Ovary (tissue), 9 donors: Measurements from ENCODE around the gene CTSW. TPM values are rescaled to one million over a fixed set of nuclear protein-coding genes. Genes with fewer than 3 reads are reported as not detected.

ENCODE experiments used
- DNase-seq, 5 donors: peaks; one replicate each; pipeline ENCODE4 v3.0.0-alpha.2; 2019 to 2020
- H3K27ac ChIP-seq, 2 donors: fragments of 200-600 bp; one replicate each; pipeline versions ENCODE4 v1.5.1 to v1.8.0; 2019 to 2022
- H3K27me3 ChIP-seq: fragments of 200-600 bp; one replicate; pipeline ENCODE4 v1.8.0; 2022
- H3K36me3 ChIP-seq: fragments of 200-600 bp; sonication (generic); one replicate; pipeline ENCODE4 v1.5.1; 2019
- H3K4me1 ChIP-seq: one replicate; pipeline ENCODE4 v1.8.1; 2013; ENCODE audit warnings: mild to moderate bottlenecking, moderate library complexity; ENCODE audit not compliant: insufficient read depth
- H3K4me3 ChIP-seq: fragments of 200-600 bp; sonication (generic); one replicate; pipeline ENCODE4 v1.5.1; 2017
- H3K9me3 ChIP-seq, 2 donors: fragments of 200-600 bp in 1 of 2; sonication (generic) in 1 of 2; one replicate each; pipeline versions ENCODE4 v1.5.1 to v1.8.1; 2013 to 2019; ENCODE audit warnings: mild to moderate bottlenecking in 1 of 2, moderate library complexity in 1 of 2
- CTCF ChIP-seq, 3 donors: fragments of 450-650 bp in 2 of 3; fragments of 200-600 bp in 1 of 3; IDR thresholded peaks; one replicate each; pipeline versions ENCODE4 v1.5.1 to v1.8.0; 2016 to 2022; ENCODE audit warnings: antibody characterized with exemption in 3 of 3, mild to moderate bottlenecking in 1 of 3
- EP300 ChIP-seq: sonication (generic); formaldehyde crosslinking; IDR thresholded peaks from one replicate; pipeline ENCODE4 v1.6.1; 2017; ENCODE audit warnings: antibody characterized with exemption
- POLR2A ChIP-seq: fragments of 450-650 bp; IDR thresholded peaks from one replicate; pipeline ENCODE4 v1.6.1; 2017; ENCODE audit warnings: antibody characterized with exemption, mild to moderate bottlenecking, moderate library complexity
- WGBS, 3 donors: extraction: QIAGEN DNeasy Blood & Tissue Kit in 1 of 3; methylation state at CpG; one replicate each; pipeline versions ENCODE4 v1.1.5 to v1.1.7; 2013 to 2017; 5-methylcytosine and 5-hydroxymethylcytosine counted together
- intact Hi-C, 4 donors: fragments of 100-400 bp; cut with DNase I; formaldehyde crosslinking; loops; one replicate each; pipeline versions ENCODE4 v1.11.0 to v1.15.1; 2022 to 2023
- polyA plus RNA-seq, 2 donors: library from polyadenylated mRNA; stranded (reverse); fragments of 200-250 nt in 1 of 2; fragments of 350-450 nt in 1 of 2; fragmentation: Illumina TruSeq in 1 of 2; extraction: RNeasy Lipid Tissue Mini Kit (QIAGEN cat#74804) in 1 of 2; gene quantifications; one replicate each; pipeline ENCODE4 v1.2.3, GENCODE V29; 2013 to 2014
- total RNA-seq, 7 donors: library from RNA; depleted of rRNA in 2 of 7; stranded (reverse); fragments of >200 nt in 2 of 7; fragmentation: NEBNext Ultra II Directional in 3 of 7; extraction: Animal tissue kit (Norgen Biotek cat#: 25700) in 3 of 7; gene quantifications; one replicate each; pipeline versions ENCODE4 v1.1.0 to v1.2.4, GENCODE V29; 2016 to 2023
- donor health status: DM: no; HTN: no; CAD: no; lungs with moderate emphysema.
- donor health status: DM: no; HTN: no; CAD: no.
- donor health status: Bipolar disorder and iron deficiency.
- donor health status: DM: yes; HTN: yes; CAD: no.
- donor health status: DM: no; HTN: no; CAD: no.
- donor health status: DM: yes; HTN: yes; CAD: no.

CTSW gene
- total and polyA plus RNA-seq, 9 donors: 0.30 to 1.3 (median 0.81) TPM

DNA sequence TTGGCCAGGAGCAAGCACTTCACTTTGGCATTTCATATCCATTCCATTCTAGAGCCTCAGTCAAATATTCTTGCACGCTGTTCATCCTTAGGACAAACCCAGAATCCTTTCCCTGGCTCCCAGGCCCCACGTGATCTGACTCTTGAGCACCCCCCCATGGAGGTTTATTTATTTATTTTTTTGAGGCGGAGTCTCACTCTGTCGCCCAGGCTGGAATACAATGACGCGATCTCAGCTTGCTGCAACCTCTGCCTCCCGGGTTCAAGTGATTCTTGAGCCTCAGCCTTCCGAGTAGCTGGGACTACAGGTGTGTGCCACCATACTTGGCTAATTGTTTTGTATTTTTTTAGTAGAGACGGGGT, 52.9 kb downstream of the CTSW start:
- no peaks in the 10 kb centered on the region for H3K4me1 ChIP-seq
- 32 to 37% (median 33%) methylated on average over 9 of the region's 9 CpGs for WGBS, 3 donors
- no peak overlapping the region for H3K27ac ChIP-seq
- no peaks in the 10 kb centered on the region for H3K27me3 ChIP-seq
- intact Hi-C loops: no loop called here
- no peak for DNase-seq
- H3K9me3 ChIP-seq: no peaks in the 10 kb centered on the region
- H3K36me3 ChIP-seq: no peaks in the 10 kb centered on the region
- no peak overlapping the region for H3K4me3 ChIP-seq
- TF ChIP-seq CTCF (IDR thresholded peaks at IDR 0.05) (no peak), POLR2A (no peak), EP300 (no peak)

Other genes with a start within 250 kb of the CTSW start
- gene SIPA1, start 241.7 kb upstream of the CTSW start, total RNA-seq: 10 to 100 TPM; 15.0 to 48.2 (median 42.6) TPM
- 10 to 100 TPM; 10.0 to 26.7 TPM for gene SIPA1, start 241.7 kb upstream of the CTSW start, polyA plus RNA-seq
- gene RELA, start 216.9 kb upstream of the CTSW start, total RNA-seq: 100 to 1,000 TPM in 1 of 7 donors, 10 to 100 TPM in 6; 50.8 to 102 (median 91.6) TPM
- 10 to 100 TPM; 52.0 to 55.0 TPM for gene RELA, start 216.9 kb upstream of the CTSW start, polyA plus RNA-seq
- 100 to 1,000 TPM in 1 of 7 donors, 10 to 100 TPM in 6; 64.5 to 110 (median 78.2) TPM for gene KAT5, start 167.6 kb upstream of the CTSW start, total RNA-seq
- 10 to 100 TPM; 56.1 to 67.0 TPM for gene KAT5, start 167.6 kb upstream of the CTSW start, polyA plus RNA-seq
- 100 to 1,000 TPM in 1 of 7 donors, 10 to 100 TPM in 6; 42.5 to 154 (median 49.7) TPM for gene RNASEH2C, start 159.0 kb upstream of the CTSW start, total RNA-seq
- 10 to 100 TPM; 17.9 to 67.2 TPM for gene RNASEH2C, start 159.0 kb upstream of the CTSW start, polyA plus RNA-seq
- gene AP5B1, start 98.9 kb upstream of the CTSW start, total RNA-seq: 10 to 100 TPM in 2 of 7 donors, 1 to 10 TPM in 5; 4.6 to 14.7 (median 8.6) TPM
- gene AP5B1, start 98.9 kb upstream of the CTSW start, polyA plus RNA-seq: 1 to 10 TPM; 2.3 to 6.6 TPM
- gene OVOL1, start 92.8 kb upstream of the CTSW start, total RNA-seq: 1 to 10 TPM in 1 of 7 donors, under 1 TPM in 2, not detected in 4; 0.24 to 3.6 (median 0.31) TPM
- not detected for gene OVOL1, start 92.8 kb upstream of the CTSW start, polyA plus RNA-seq
- gene SNX32, start 45.9 kb upstream of the CTSW start, total RNA-seq: 1 to 10 TPM in 4 of 7 donors, under 1 TPM in 2, not detected in 1; 0.66 to 3.0 (median 1.6) TPM
- gene SNX32, start 45.9 kb upstream of the CTSW start, polyA plus RNA-seq: under 1 TPM; 0.40 to 0.80 TPM
- gene CFL1, start 21.7 kb upstream of the CTSW start, total RNA-seq: 100 to 1,000 TPM; 215 to 585 (median 476) TPM
- gene CFL1, start 21.7 kb upstream of the CTSW start, polyA plus RNA-seq: 100 to 1,000 TPM; 327 to 693 TPM
- 10 to 100 TPM; 36.9 to 87.0 (median 55.7) TPM for gene MUS81, start 19.4 kb upstream of the CTSW start, total RNA-seq
- gene MUS81, start 19.4 kb upstream of the CTSW start, polyA plus RNA-seq: 10 to 100 TPM; 15.9 to 55.9 TPM
- 100 to 1,000 TPM in 5 of 7 donors, 10 to 100 TPM in 2; 48.2 to 172 (median 144) TPM for gene EFEMP2, start 7.0 kb upstream of the CTSW start, total RNA-seq
- gene EFEMP2, start 7.0 kb upstream of the CTSW start, polyA plus RNA-seq: 100 to 1,000 TPM in 1 of 2 donors, 10 to 100 TPM in 1; 46.6 to 109 TPM
- 10 to 100 TPM; 32.5 to 71.7 (median 44.2) TPM for gene FIBP, start 8.6 kb downstream of the CTSW start, total RNA-seq
- 10 to 100 TPM; 40.1 to 74.2 TPM for gene FIBP, start 8.6 kb downstream of the CTSW start, polyA plus RNA-seq
- gene CCDC85B, start 10.8 kb downstream of the CTSW start, total RNA-seq: 10 to 100 TPM; 31.5 to 85.0 (median 58.1) TPM
- gene CCDC85B, start 10.8 kb downstream of the CTSW start, polyA plus RNA-seq: 10 to 100 TPM in 1 of 2 donors, not detected in 1; 41.5 TPM
- 1 to 10 TPM in 4 of 7 donors, under 1 TPM in 3; 0.61 to 9.4 (median 1.1) TPM for gene FOSL1, start 20.6 kb downstream of the CTSW start, total RNA-seq
- gene FOSL1, start 20.6 kb downstream of the CTSW start, polyA plus RNA-seq: 1 to 10 TPM in 1 of 2 donors, under 1 TPM in 1; 0.94 to 1.0 TPM
- gene C11orf68, start 39.2 kb downstream of the CTSW start, total RNA-seq: 10 to 100 TPM; 13.7 to 70.5 (median 38.4) TPM
- 10 to 100 TPM; 20.5 to 57.8 TPM for gene C11orf68, start 39.2 kb downstream of the CTSW start, polyA plus RNA-seq
- 10 to 100 TPM; 40.2 to 84.4 (median 78.3) TPM for gene DRAP1, start 39.6 kb downstream of the CTSW start, total RNA-seq
- gene DRAP1, start 39.6 kb downstream of the CTSW start, polyA plus RNA-seq: 10 to 100 TPM; 22.2 to 86.7 TPM
- gene TSGA10IP, start 65.6 kb downstream of the CTSW start, total RNA-seq: not detected
- gene TSGA10IP, start 65.6 kb downstream of the CTSW start, polyA plus RNA-seq: not detected
- 10 to 100 TPM; 41.4 to 64.9 (median 57.0) TPM for gene SART1, start 81.9 kb downstream of the CTSW start, total RNA-seq
- gene SART1, start 81.9 kb downstream of the CTSW start, polyA plus RNA-seq: 10 to 100 TPM in 1 of 2 donors, 1 to 10 TPM in 1; 8.8 to 52.4 TPM
- gene EIF1AD, start 122.3 kb downstream of the CTSW start, total RNA-seq: 10 to 100 TPM; 15.2 to 42.1 (median 30.2) TPM
- gene EIF1AD, start 122.3 kb downstream of the CTSW start, polyA plus RNA-seq: 10 to 100 TPM; 21.3 to 31.7 TPM
- gene BANF1, start 122.7 kb downstream of the CTSW start, total RNA-seq: 100 to 1,000 TPM in 5 of 7 donors, 10 to 100 TPM in 2; 42.1 to 268 (median 161) TPM
- 100 to 1,000 TPM; 207 to 222 TPM for gene BANF1, start 122.7 kb downstream of the CTSW start, polyA plus RNA-seq
- gene CST6, start 132.2 kb downstream of the CTSW start, total RNA-seq: 10 to 100 TPM in 1 of 7 donors, under 1 TPM in 4, not detected in 2; 0.32 to 25.4 (median 0.84) TPM
- under 1 TPM in 1 of 2 donors, not detected in 1; 0.30 TPM for gene CST6, start 132.2 kb downstream of the CTSW start, polyA plus RNA-seq
- gene CATSPER1, start 146.6 kb downstream of the CTSW start, total RNA-seq: under 1 TPM in 1 of 7 donors, not detected in 6; 0.25 TPM
- not detected for gene CATSPER1, start 146.6 kb downstream of the CTSW start, polyA plus RNA-seq
- 1 to 10 TPM in 1 of 7 donors, under 1 TPM in 3, not detected in 3; 0.20 to 3.3 (median 0.70) TPM for gene GAL3ST3, start 169.3 kb downstream of the CTSW start, total RNA-seq
- under 1 TPM in 1 of 2 donors, not detected in 1; 0.08 TPM for gene GAL3ST3, start 169.3 kb downstream of the CTSW start, polyA plus RNA-seq
- gene SF3B2, start 172.5 kb downstream of the CTSW start, total RNA-seq: 100 to 1,000 TPM; 113 to 199 (median 189) TPM
- 100 to 1,000 TPM; 132 to 203 TPM for gene SF3B2, start 172.5 kb downstream of the CTSW start, polyA plus RNA-seq
- gene PACS1, start 190.4 kb downstream of the CTSW start, total RNA-seq: 10 to 100 TPM; 22.4 to 83.9 (median 73.9) TPM
- 10 to 100 TPM; 31.3 to 92.9 TPM for gene PACS1, start 190.4 kb downstream of the CTSW start, polyA plus RNA-seq